H9 (cell line): ENCODE data around the gene CABP4. TPM values are rescaled to one million over a fixed set of nuclear protein-coding genes. Genes with fewer than 3 reads are reported as not detected.

Experiments used
- DNase-seq: peaks from one replicate; pipeline ENCODE4 v3.0.0-alpha.2; 2017
- H2AFZ ChIP-seq: one replicate; pipeline ENCODE4 v1.6.1; 2013; ENCODE audit warnings: mild to moderate bottlenecking, low read length, control low read depth, moderate library complexity
- H2AK5ac ChIP-seq: 2 replicates; pipeline ENCODE4 v1.6.1; 2013; ENCODE audit warnings: low read length, control low read depth, mixed read lengths; ENCODE audit not compliant: insufficient read length
- H2BK120ac ChIP-seq: one replicate; pipeline ENCODE4 v1.6.1; 2013; ENCODE audit warnings: low read depth, mild to moderate bottlenecking, low read length, control low read depth, inconsistent platforms; ENCODE audit not compliant: poor library complexity, severe bottlenecking
- H2BK12ac ChIP-seq: 2 replicates; pipeline ENCODE4 v1.6.1; 2013; ENCODE audit warnings: low read length, control low read depth, mixed read lengths, low read depth; ENCODE audit not compliant: insufficient read length
- H2BK15ac ChIP-seq: 2 replicates; pipeline ENCODE4 v1.6.1; 2013; ENCODE audit warnings: low read depth, low read length, control low read depth
- H2BK20ac ChIP-seq: one replicate; pipeline ENCODE4 v1.6.1; 2013; ENCODE audit warnings: low read depth, mild to moderate bottlenecking, low read length, control low read depth, inconsistent platforms; ENCODE audit not compliant: poor library complexity, severe bottlenecking
- H2BK5ac ChIP-seq: 2 replicates; pipeline ENCODE4 v1.6.1; 2013; ENCODE audit warnings: low read length, control low read depth, mixed read lengths; ENCODE audit not compliant: insufficient read length
- H3K14ac ChIP-seq: 2 replicates; pipeline ENCODE4 v1.6.1; 2013; ENCODE audit warnings: low read length, control low read depth; ENCODE audit not compliant: insufficient read depth
- H3K18ac ChIP-seq: 2 replicates; pipeline ENCODE4 v1.6.1; 2013; ENCODE audit warnings: low read depth, mild to moderate bottlenecking, mixed read lengths, low read length, control low read depth; ENCODE audit not compliant: insufficient read length
- H3K23ac ChIP-seq: 2 replicates; pipeline ENCODE4 v1.6.1; 2013; ENCODE audit warnings: low read length, control low read depth, mixed read lengths, low read depth; ENCODE audit not compliant: insufficient read length
- H3K23me2 ChIP-seq: 2 replicates; pipeline ENCODE4 v1.6.1; 2013; ENCODE audit warnings: low read depth, mild to moderate bottlenecking, mixed read lengths, low read length, control low read depth; ENCODE audit not compliant: insufficient read length, poor library complexity, severe bottlenecking
- H3K27ac ChIP-seq: 2 replicates; pipeline ENCODE4 v1.5.1; 2013; ENCODE audit warnings: low read length, control low read depth, mixed read lengths, low read depth; ENCODE audit not compliant: insufficient read length
- H3K27me3 ChIP-seq: 2 replicates; pipeline ENCODE4 v1.6.1; 2013; ENCODE audit warnings: low read length, control low read depth, inconsistent platforms; ENCODE audit not compliant: insufficient read depth
- H3K4ac ChIP-seq: 2 replicates; pipeline ENCODE4 v1.6.1; 2013; ENCODE audit warnings: low read depth, mild to moderate bottlenecking, control low read depth, inconsistent platforms, low read length, moderate library complexity
- H3K4me1 ChIP-seq: 2 replicates; pipeline ENCODE4 v1.6.1; 2013; ENCODE audit warnings: low read length, control low read depth, inconsistent platforms; ENCODE audit not compliant: insufficient read depth
- H3K4me2 ChIP-seq: 2 replicates; pipeline ENCODE4 v1.6.1; 2013; ENCODE audit warnings: low read length, control low read depth, mixed read lengths; ENCODE audit not compliant: insufficient read length, insufficient read depth
- H3K56ac ChIP-seq: 2 replicates; pipeline ENCODE4 v1.6.1; 2013; ENCODE audit warnings: low read depth, mild to moderate bottlenecking, mixed read lengths, low read length, control low read depth; ENCODE audit not compliant: insufficient read length
- H3K79me1 ChIP-seq: 2 replicates; pipeline ENCODE4 v1.6.1; 2013; ENCODE audit warnings: low read depth, mild to moderate bottlenecking, moderate library complexity, low read length, control low read depth, inconsistent platforms; ENCODE audit not compliant: insufficient read depth, poor library complexity, severe bottlenecking
- H3K79me2 ChIP-seq: 2 replicates; pipeline ENCODE4 v1.6.1; 2013; ENCODE audit warnings: low read length, control low read depth, inconsistent platforms; ENCODE audit not compliant: insufficient read depth
- H3K9ac ChIP-seq: 2 replicates; pipeline ENCODE4 v1.6.1; 2013; ENCODE audit warnings: low read length, control low read depth, mixed read lengths; ENCODE audit not compliant: insufficient read length; ENCODE audit errors: extremely low read depth
- H3K9me3 ChIP-seq: one replicate; pipeline ENCODE4 v1.6.1; 2013; ENCODE audit warnings: low read depth, low read length, inconsistent platforms; ENCODE audit not compliant: control insufficient read depth
- H3T11ph ChIP-seq: one replicate; pipeline ENCODE4 v1.6.1; 2013; ENCODE audit warnings: mild to moderate bottlenecking, low read length, control low read depth, inconsistent platforms
- H4K20me1 ChIP-seq: one replicate; pipeline ENCODE4 v1.6.1; 2013; ENCODE audit not compliant: control insufficient read depth, insufficient read length, insufficient read depth
- H4K5ac ChIP-seq: 2 replicates; pipeline ENCODE4 v1.6.1; 2013; ENCODE audit warnings: low read depth, mild to moderate bottlenecking, mixed read lengths, low read length, control low read depth; ENCODE audit not compliant: insufficient read length
- H4K8ac ChIP-seq: replicated peaks from 2 replicates; pipeline ENCODE4 v1.6.1; 2013; ENCODE audit warnings: low read length, control low read depth, mixed read lengths, low read depth; ENCODE audit not compliant: insufficient read length
- H4K91ac ChIP-seq: 2 replicates; pipeline ENCODE4 v1.6.1; 2013; ENCODE audit warnings: low read depth, mild to moderate bottlenecking, moderate library complexity, mixed read lengths, low read length, control low read depth; ENCODE audit not compliant: insufficient read length
- H3K27ac Mint-ChIP-seq, 3 experiments: 2 replicates in 2 of 3; 3 replicates in 1 of 3; pipeline ENCODE4 v1.8.0; 2020 to 2021; ENCODE audit warnings: mixed read lengths in 3 of 3, mild to moderate bottlenecking in 1 of 3, moderate library complexity in 1 of 3
- H3K27me3 Mint-ChIP-seq: 2 replicates; pipeline ENCODE4 v1.8.0; 2021; ENCODE audit warnings: low read depth, mild to moderate bottlenecking, moderate library complexity, mixed read lengths
- H3K36me3 Mint-ChIP-seq, 3 experiments: 2 replicates in 2 of 3; 3 replicates in 1 of 3; pipeline ENCODE4 v1.8.0; 2020 to 2021; ENCODE audit warnings: low read depth in 3 of 3, mixed read lengths in 3 of 3; ENCODE audit not compliant: insufficient read depth in 1 of 3
- H3K4me1 Mint-ChIP-seq, 2 experiments: 2 replicates each; pipeline ENCODE4 v1.8.0; 2020; ENCODE audit warnings: mixed read lengths in 2 of 2
- H3K4me3 Mint-ChIP-seq, 2 experiments: 2 replicates in 1 of 2; 3 replicates in 1 of 2; pipeline ENCODE4 v1.8.0; 2020 to 2021; ENCODE audit warnings: mild to moderate bottlenecking in 2 of 2, mixed read lengths in 2 of 2, moderate library complexity in 1 of 2
- H3K9me3 Mint-ChIP-seq, 2 experiments: 2 replicates in 1 of 2; 3 replicates in 1 of 2; pipeline ENCODE4 v1.8.0; 2020; ENCODE audit warnings: mild to moderate bottlenecking in 2 of 2, mixed read lengths in 2 of 2, moderate library complexity in 1 of 2
- CTCF ChIP-seq: fragments of 200-600 bp; sonication (generic); conservative IDR thresholded peaks from 3 replicates; pipeline ENCODE4 v1.8.0; 2021; ENCODE audit warnings: antibody characterized with exemption, mild to moderate bottlenecking
- WGBS: extraction: QIAGEN DNeasy Blood & Tissue Kit; methylation state at CpG from one replicate; pipeline ENCODE4 v1.1.7; 2013; ENCODE audit warnings: missing lambda C conversion rate, low lambda C conversion rate, mixed read lengths; ENCODE audit not compliant: insufficient read length; ENCODE audit errors: extremely low coverage; 5-methylcytosine and 5-hydroxymethylcytosine counted together
- total RNA-seq: library from RNA; stranded (reverse); gene quantifications from 2 replicates; pipeline ENCODE4 v1.2.1, GENCODE V29; 2021

The CABP4 gene
- total RNA-seq, 1 experiment from 2014 or later: not detected

GRCh38 chr11:67496113-67496512 is 41.0 kb downstream of the CABP4 start:
- H2AK5ac ChIP-seq: no peak overlapping the region
- H2AFZ ChIP-seq: no peak overlapping the region
- H2BK20ac ChIP-seq: no peak overlapping the region
- WGBS: no CpG with 5 or more reads among the region's 12 CpGs
- Mint-ChIP-seq H3K27me3 (no peaks in the 10 kb centered on the region), H3K4me1 (no peaks in the 10 kb centered on the region), H3K9me3 (no peaks in the 10 kb centered on the region), H3K36me3 (peaks cover 5 to 29% (median 9%) of the 10 kb centered on the region in 3 experiments), H3K4me3 (no peak overlapping the region), H3K27ac (no peak overlapping the region)
- no peak for TF ChIP-seq CTCF
- no peak for DNase-seq
- H2BK15ac ChIP-seq: no peak overlapping the region; the same call in 1 of the 2 replicates
- no peak overlapping the region for H4K91ac ChIP-seq
- no peak overlapping the region for H2BK120ac ChIP-seq
- no peak overlapping the region for H4K8ac ChIP-seq
- H2BK12ac ChIP-seq: no peak overlapping the region
- no peak overlapping the region for H3K23ac ChIP-seq
- H3K79me1 ChIP-seq: no peaks in the 10 kb centered on the region
- no peak overlapping the region for H4K5ac ChIP-seq
- H3K56ac ChIP-seq: no peak overlapping the region
- no peaks in the 10 kb centered on the region for H4K20me1 ChIP-seq
- no peak overlapping the region for H3K18ac ChIP-seq
- no peaks in the 10 kb centered on the region for H3K9me3 ChIP-seq
- no peaks in the 10 kb centered on the region for H3K27me3 ChIP-seq
- no peaks in the 10 kb centered on the region for H3K4me1 ChIP-seq
- no peak overlapping the region for H3K14ac ChIP-seq
- no peak overlapping the region for H3K9ac ChIP-seq
- H3K27ac ChIP-seq: no peak overlapping the region
- H3K79me2 ChIP-seq: no peaks in the 10 kb centered on the region
- no peak overlapping the region for H3K4ac ChIP-seq
- no peak overlapping the region for H3K4me2 ChIP-seq
- no peaks in the 10 kb centered on the region for H3K23me2 ChIP-seq
- H2BK5ac ChIP-seq: no peak overlapping the region
- H3T11ph ChIP-seq: no peak overlapping the region
